GM23248 (cell line): ENCODE measurements around the gene NLRP11. TPM values are rescaled to one million over a fixed set of nuclear protein-coding genes. Genes with fewer than 3 reads are reported as not detected.

ENCODE experiments used
- DNase-seq: peaks from one replicate; pipeline ENCODE4 v3.0.0-alpha.2; 2015
- H2AFZ ChIP-seq: fragments of 200-600 bp; sonication (generic); 2 replicates; pipeline ENCODE4 v1.6.1; 2016; ENCODE audit warnings: antibody characterized with exemption
- H3F3A ChIP-seq: fragments of 200-600 bp; sonication (generic); 2 replicates; pipeline ENCODE4 v1.6.1; 2016; ENCODE audit warnings: mild to moderate bottlenecking, antibody characterized with exemption, mixed run types; ENCODE audit not compliant: insufficient read depth
- H3K27ac ChIP-seq: fragments of 200-600 bp; sonication (generic); 2 replicates; pipeline ENCODE4 v1.5.1; 2016; ENCODE audit warnings: mild to moderate bottlenecking
- H3K27me3 ChIP-seq: fragments of 200-600 bp; sonication (generic); replicated peaks from 2 replicates; pipeline ENCODE4 v1.6.1; 2016; ENCODE audit warnings: mild to moderate bottlenecking; ENCODE audit not compliant: insufficient read depth
- H3K36me3 ChIP-seq: fragments of 200-600 bp; sonication (generic); 2 replicates; pipeline ENCODE4 v1.6.1; 2016; ENCODE audit warnings: low read depth, mild to moderate bottlenecking
- H3K4me1 ChIP-seq: fragments of 200-600 bp; sonication (generic); 2 replicates; pipeline ENCODE4 v1.6.1; 2016; ENCODE audit warnings: mild to moderate bottlenecking; ENCODE audit not compliant: insufficient read depth
- H3K4me2 ChIP-seq: fragments of 200-600 bp; sonication (generic); one replicate; pipeline ENCODE4 v1.6.1; 2016; ENCODE audit warnings: mild to moderate bottlenecking; ENCODE audit not compliant: unreplicated experiment
- H3K4me3 ChIP-seq: fragments of 200-600 bp; sonication (generic); 2 replicates; pipeline ENCODE4 v1.5.1; 2016; ENCODE audit warnings: mild to moderate bottlenecking
- H3K79me2 ChIP-seq: fragments of 200-600 bp; sonication (generic); 2 replicates; pipeline ENCODE4 v1.6.1; 2016; ENCODE audit warnings: mild to moderate bottlenecking; ENCODE audit not compliant: insufficient read depth
- H3K9ac ChIP-seq: fragments of 200-600 bp; sonication (generic); 2 replicates; pipeline ENCODE4 v1.6.1; 2016; ENCODE audit warnings: mild to moderate bottlenecking
- H3K9me2 ChIP-seq: fragments of 200-600 bp; sonication (generic); 2 replicates; pipeline ENCODE4 v1.6.1; 2016; ENCODE audit warnings: mixed run types, mild to moderate bottlenecking, moderate library complexity; ENCODE audit not compliant: insufficient read depth
- H3K9me3 ChIP-seq: fragments of 200-600 bp; sonication (generic); one replicate; pipeline ENCODE4 v1.6.1; 2017; ENCODE audit warnings: low read depth
- H4K20me1 ChIP-seq: fragments of 200-600 bp; sonication (generic); 2 replicates; pipeline ENCODE4 v1.6.0; 2016; ENCODE audit not compliant: insufficient read depth
- EZH2 ChIP-seq: fragments of 200-600 bp; sonication (generic); IDR thresholded peaks from 2 replicates; pipeline ENCODE4 v1.6.1; 2018; ENCODE audit warnings: antibody characterized with exemption, mild to moderate bottlenecking; ENCODE audit not compliant: insufficient read depth, poor library complexity, severe bottlenecking
- EZH2phosphoT487 ChIP-seq: fragments of 200-600 bp; sonication (generic); IDR thresholded peaks from 2 replicates; pipeline ENCODE4 v1.6.1; 2018; ENCODE audit warnings: antibody characterized with exemption, moderate library complexity, mild to moderate bottlenecking, low read depth; ENCODE audit not compliant: insufficient read depth
- WGBS, 2 experiments: methylation state at CpG; one replicate each; pipeline ENCODE4 v1.1.6; 2015 to 2017; ENCODE audit warnings: low lambda C conversion rate in 2 of 2, low coverage in 1 of 2; ENCODE audit errors: missing lambda C conversion rate in 2 of 2; 5-methylcytosine and 5-hydroxymethylcytosine counted together
- in situ Hi-C: fragments of 300-500 bp; cut with MboI; formaldehyde crosslinking; loops from 2 replicates; pipeline ENCODE4 v1.15.0; 2020
- polyA plus RNA-seq: library from polyadenylated mRNA; unstranded; fragments of >200 nt; fragmentation: Nextera tagmentation; extraction: Ambion mirVana; gene quantifications from 2 replicates; pipeline ENCODE4 v1.2.1, GENCODE V29; 2016
- total RNA-seq: library from RNA; depleted of rRNA; stranded (reverse); fragments of >200 nt; shearing (Covaris generic); gene quantifications from 2 replicates; pipeline ENCODE4 v1.2.3, GENCODE V29; 2014

Gene NLRP11
- total and polyA plus RNA-seq, 2 experiments from 2014 or later: not detected

- H3K27me3 ChIP-seq: no peaks in the 10 kb centered on the region
- in situ Hi-C loops: no loop called here
- WGBS, 2 experiments: 9 to 13% methylated on average over 20 of the region's 20 CpGs
- H3K9me2 ChIP-seq: no peaks in the 10 kb centered on the region
- H3K4me1 ChIP-seq: no peaks in the 10 kb centered on the region
- H3K36me3 ChIP-seq: no peaks in the 10 kb centered on the region
- H3K4me2 ChIP-seq: no peak overlapping the region
- no peak overlapping the region for H3K9ac ChIP-seq
- no peaks in the 10 kb centered on the region for H4K20me1 ChIP-seq
- no peaks in the 10 kb centered on the region for H3F3A ChIP-seq
- DNase-seq: peak; percentile 70
- H3K4me3 ChIP-seq: no peak overlapping the region
- TF ChIP-seq EZH2phosphoT487: no peak
- TF ChIP-seq EZH2: no peak
- H3K79me2 ChIP-seq: no peaks in the 10 kb centered on the region
- H3K27ac ChIP-seq: no peak overlapping the region
- H2AFZ ChIP-seq: peak overlapping the region; percentile 86
- no peaks in the 10 kb centered on the region for H3K9me3 ChIP-seq
These were observed 22.3 kb downstream of the NLRP11 start for GRCh38 chr19:55809381-55810058.

GRCh38 chr19:55802281-55802680 is 29.5 kb downstream of the NLRP11 start:
- Histone ChIP-seq H4K20me1 (no peaks in the 10 kb centered on the region), H3K9ac (no peak overlapping the region), H2AFZ (no peak overlapping the region), H3K36me3 (no peaks in the 10 kb centered on the region), H3K9me2 (no peaks in the 10 kb centered on the region), H3K4me3 (no peak overlapping the region), H3F3A (no peaks in the 10 kb centered on the region), H3K4me2 (no peak overlapping the region), H3K27me3 (no peaks in the 10 kb centered on the region), H3K27ac (no peak overlapping the region), H3K9me3 (peaks cover 3% of the 10 kb centered on the region), H3K79me2 (no peaks in the 10 kb centered on the region), H3K4me1 (no peaks in the 10 kb centered on the region)
- DNase-seq: no peak
- TF ChIP-seq EZH2 (no peak), EZH2phosphoT487 (no peak)
- in situ Hi-C loops: no loop called here
- 15 to 21% methylated on average over 2 of the region's 2 CpGs for WGBS, 2 experiments

- Histone ChIP-seq H3F3A (no peaks in the 10 kb centered on the region), H3K27me3 (no peaks in the 10 kb centered on the region), H3K4me3 (no peak overlapping the region), H3K36me3 (no peaks in the 10 kb centered on the region), H2AFZ (no peak overlapping the region), H4K20me1 (no peaks in the 10 kb centered on the region), H3K4me1 (no peaks in the 10 kb centered on the region), H3K79me2 (no peaks in the 10 kb centered on the region), H3K27ac (no peak overlapping the region), H3K9me2 (no peaks in the 10 kb centered on the region), H3K4me2 (no peak overlapping the region), H3K9me3 (peaks cover 3% of the 10 kb centered on the region), H3K9ac (no peak overlapping the region)
- DNase-seq: no peak
- WGBS, 2 experiments: 20 to 22% methylated on average over 7 of the region's 7 CpGs
- no peak for TF ChIP-seq EZH2phosphoT487
- no peak for TF ChIP-seq EZH2
- in situ Hi-C loops: no loop called here
These were observed 30.4 kb downstream of the NLRP11 start for GRCh38 chr19:55801416-55801815.

- no peak overlapping the region for H3K4me3 ChIP-seq
- no peak overlapping the region for H3K9ac ChIP-seq
- peaks cover 3% of the 10 kb centered on the region for H3K9me3 ChIP-seq
- WGBS, 2 experiments: 49 to 56% methylated on average over 11 of the region's 11 CpGs
- DNase-seq: no peak
- H3K79me2 ChIP-seq: no peaks in the 10 kb centered on the region
- H3F3A ChIP-seq: no peaks in the 10 kb centered on the region
- no peaks in the 10 kb centered on the region for H3K36me3 ChIP-seq
- H2AFZ ChIP-seq: no peak overlapping the region
- H3K4me1 ChIP-seq: no peaks in the 10 kb centered on the region
- TF ChIP-seq EZH2phosphoT487: no peak
- TF ChIP-seq EZH2: no peak
- no peaks in the 10 kb centered on the region for H4K20me1 ChIP-seq
- H3K27ac ChIP-seq: no peak overlapping the region
- H3K9me2 ChIP-seq: no peaks in the 10 kb centered on the region
- in situ Hi-C loops: no loop called here
- H3K27me3 ChIP-seq: no peaks in the 10 kb centered on the region
- H3K4me2 ChIP-seq: no peak overlapping the region
These were observed 36.8 kb downstream of the NLRP11 start for GRCh38 chr19:55795021-55795420.

GRCh38 chr19:55781112-55781511 is 50.7 kb downstream of the NLRP11 start:
- Histone ChIP-seq H3K9me2 (no peaks in the 10 kb centered on the region), H3K4me2 (no peak overlapping the region), H3K9me3 (no peaks in the 10 kb centered on the region), H3F3A (no peaks in the 10 kb centered on the region), H3K4me3 (no peak overlapping the region), H3K4me1 (no peaks in the 10 kb centered on the region), H2AFZ (no peak overlapping the region), H3K9ac (no peak overlapping the region), H3K36me3 (no peaks in the 10 kb centered on the region), H3K27me3 (no peaks in the 10 kb centered on the region), H3K27ac (no peak overlapping the region), H3K79me2 (no peaks in the 10 kb centered on the region), H4K20me1 (no peaks in the 10 kb centered on the region)
- in situ Hi-C loops: no loop called here
- no peak for TF ChIP-seq EZH2
- TF ChIP-seq EZH2phosphoT487: no peak
- WGBS, 2 experiments: 18 to 24% methylated on average over 5 of the region's 5 CpGs
- no peak for DNase-seq
